IMR-90 (cell line): ENCODE results near the gene TOMM22. TPM values are rescaled to one million over a fixed set of nuclear protein-coding genes. Genes with fewer than 3 reads are reported as not detected.

ENCODE experiments used
- ATAC-seq: fragments of 200-7000 bp; cut with Tn5 transposase; 2 replicates; pipeline ENCODE4 v1.9.1; 2020; ENCODE audit warnings: low read depth, mild to moderate bottlenecking, moderate library complexity
- BruUV-seq: library from RNA; stranded (reverse); fragments of 400-500 nt; replicated peaks from 2 replicates; lab custom pipeline; 2021; lab: Mats Ljungman, UMichigan
- CTCF ChIA-PET: fragments of 300-600 bp; formaldehyde crosslinking; extraction: SDS; loops from one replicate; lab custom pipeline; 2021; ENCODE audit warnings: antibody characterized with exemption; lab: Yijun Ruan, JAX
- POLR2A ChIA-PET: fragments of 300-600 bp; sonication (Branson Sonifier 250); formaldehyde crosslinking; loops from one replicate; lab custom pipeline; 2022; ENCODE audit warnings: antibody characterized with exemption; ENCODE audit not compliant: unreplicated experiment; lab: Charles Lee
- DNase-seq: peaks from one replicate; pipeline ENCODE4 v3.0.0; 2013
- H2AFZ ChIP-seq: replicated peaks from 2 replicates; pipeline ENCODE3; 2013; ENCODE audit warnings: low read length, mild to moderate bottlenecking; ENCODE audit not compliant: poor library complexity
- H2AK5ac ChIP-seq: 2 replicates; pipeline ENCODE4 v1.6.1; 2013; ENCODE audit warnings: low read depth, low read length, inconsistent platforms
- H2AK9ac ChIP-seq: replicated peaks from 2 replicates; pipeline ENCODE3; 2013; ENCODE audit warnings: mild to moderate bottlenecking, low read depth, low read length, moderate library complexity; ENCODE audit not compliant: poor library complexity
- H2BK120ac ChIP-seq: 2 replicates; pipeline ENCODE4 v1.6.1; 2013; ENCODE audit warnings: low read depth, low read length, inconsistent platforms
- H2BK15ac ChIP-seq: 3 replicates; pipeline ENCODE4 v1.6.1; 2013; ENCODE audit warnings: low read depth, low read length, inconsistent platforms
- H2BK20ac ChIP-seq: 2 replicates; pipeline ENCODE4 v1.6.1; 2013; ENCODE audit warnings: low read depth, mild to moderate bottlenecking, inconsistent platforms, low read length, moderate library complexity
- H2BK5ac ChIP-seq: 2 replicates; pipeline ENCODE4 v1.6.1; 2013; ENCODE audit warnings: mild to moderate bottlenecking, low read depth, low read length, inconsistent platforms; ENCODE audit not compliant: poor library complexity, severe bottlenecking
- H3K14ac ChIP-seq: replicated peaks from 2 replicates; pipeline ENCODE4 v1.6.1; 2013; ENCODE audit warnings: low read depth, low read length, inconsistent platforms
- H3K18ac ChIP-seq: 2 replicates; pipeline ENCODE4 v1.6.1; 2013; ENCODE audit warnings: low read depth, low read length, control low read depth
- H3K23ac ChIP-seq: 2 replicates; pipeline ENCODE4 v1.6.1; 2013; ENCODE audit warnings: low read depth, low read length, inconsistent platforms
- H3K27ac ChIP-seq: 2 replicates; pipeline ENCODE4 v1.5.1; 2013; ENCODE audit warnings: mild to moderate bottlenecking, control low read depth, low read length; ENCODE audit not compliant: insufficient read depth
- H3K27me3 ChIP-seq: 2 replicates; pipeline ENCODE4 v1.6.1; 2013; ENCODE audit warnings: low read length; ENCODE audit not compliant: control insufficient read depth, insufficient read depth
- H3K36me3 ChIP-seq: 2 replicates; pipeline ENCODE4 v1.6.1; 2013; ENCODE audit warnings: low read length, mixed read lengths; ENCODE audit not compliant: control insufficient read depth, insufficient read depth
- H3K4ac ChIP-seq: 2 replicates; pipeline ENCODE4 v1.6.1; 2013; ENCODE audit warnings: low read depth, low read length, inconsistent platforms
- H3K4me1 ChIP-seq: 2 replicates; pipeline ENCODE4 v1.6.1; 2013; ENCODE audit warnings: low read length, mixed read lengths; ENCODE audit not compliant: control insufficient read depth, insufficient read depth
- H3K4me2 ChIP-seq: 2 replicates; pipeline ENCODE4 v1.6.1; 2013; ENCODE audit warnings: low read depth, mild to moderate bottlenecking, control low read depth, low read length, moderate library complexity
- H3K4me3 ChIP-seq: 2 replicates; pipeline ENCODE4 v1.5.1; 2013; ENCODE audit warnings: low read depth, mild to moderate bottlenecking, control low read depth, low read length, moderate library complexity; ENCODE audit not compliant: insufficient read depth
- H3K56ac ChIP-seq: 2 replicates; pipeline ENCODE4 v1.6.1; 2013; ENCODE audit warnings: low read length, inconsistent platforms; ENCODE audit not compliant: insufficient read depth; ENCODE audit errors: extremely low read depth
- H3K79me1 ChIP-seq, 2 experiments: 2 replicates each; pipeline ENCODE4 v1.6.1; 2013; ENCODE audit warnings: low read length in 2 of 2, inconsistent platforms in 1 of 2, low read depth in 1 of 2
- H3K9ac ChIP-seq: 2 replicates; pipeline ENCODE4 v1.6.1; 2013; ENCODE audit warnings: low read depth, low read length, control low read depth
- H3K9me1 ChIP-seq: 2 replicates; pipeline ENCODE4 v1.6.1; 2013; ENCODE audit warnings: low read length, inconsistent platforms; ENCODE audit not compliant: insufficient read depth
- H3K9me3 ChIP-seq: 2 replicates; pipeline ENCODE4 v1.6.1; 2013; ENCODE audit warnings: low read length; ENCODE audit not compliant: control insufficient read depth, insufficient read depth
- H4K20me1 ChIP-seq: 2 replicates; pipeline ENCODE4 v1.6.1; 2013; ENCODE audit warnings: low read length, inconsistent platforms; ENCODE audit not compliant: insufficient read depth
- H4K5ac ChIP-seq: 2 replicates; pipeline ENCODE4 v1.6.1; 2013; ENCODE audit warnings: mild to moderate bottlenecking, low read depth, low read length, control low read depth
- H4K8ac ChIP-seq, 2 experiments: 2 replicates each; pipeline ENCODE4 v1.6.1; 2013; ENCODE audit warnings: low read depth in 2 of 2, low read length in 2 of 2, control low read depth in 1 of 2, inconsistent platforms in 1 of 2
- H4K91ac ChIP-seq: 2 replicates; pipeline ENCODE4 v1.6.1; 2013; ENCODE audit warnings: low read depth, low read length, inconsistent platforms; ENCODE audit not compliant: insufficient read depth
- BHLHE40 ChIP-seq: fragments of 150-350 bp; IDR thresholded peaks from 2 replicates; pipeline ENCODE4 v1.6.1; 2016; ENCODE audit warnings: mild to moderate bottlenecking, low read depth, low read length
- NFE2L2 ChIP-seq: fragments of 150-350 bp; IDR thresholded peaks from 2 replicates; pipeline ENCODE4 v1.6.1; 2016; ENCODE audit warnings: low read depth, mild to moderate bottlenecking, low read length
- POLR2A ChIP-seq: IDR thresholded peaks from 2 replicates; pipeline ENCODE4 v1.6.1; 2012; ENCODE audit warnings: mild to moderate bottlenecking, low read depth, low read length
- WGBS, 2 experiments: methylation state at CpG; one replicate each; pipeline versions ENCODE4 v1.1.5 to v1.1.7; 2013; ENCODE audit warnings: missing lambda C conversion rate in 2 of 2; ENCODE audit not compliant: insufficient read length in 1 of 2; ENCODE audit errors: extremely low coverage in 2 of 2; 5-methylcytosine and 5-hydroxymethylcytosine counted together
- dilution Hi-C: fragments of 300-500 bp; cut with HindIII; formaldehyde crosslinking; loops from one replicate; pipeline ENCODE4 v1.14.3; 2018; ENCODE audit warnings: low sequenced_read_pairs; ENCODE audit not compliant: unreplicated experiment
- in situ Hi-C: fragments of 300-500 bp; cut with MboI; formaldehyde crosslinking; loops from 3 replicates; pipeline ENCODE4 v1.14.3; 2019; ENCODE audit warnings: low sequenced_read_pairs, inconsistent platforms, mixed read lengths
- intact Hi-C: fragments of 100-400 bp; cut with micrococcal nuclease; formaldehyde crosslinking; loops from 2 replicates; pipeline ENCODE4 v1.10.0; 2022
- polyA plus RNA-seq, 3 experiments: library from polyadenylated mRNA; depleted of rRNA; stranded (reverse); fragments of >200 nt; gene quantifications; 2 replicates each; pipeline ENCODE4 v1.2.3, GENCODE V29; 2012; ENCODE audit warnings: low replicate concordance in 1 of 3
- total RNA-seq: library from RNA; depleted of rRNA; stranded (reverse); fragments of >200 nt; gene quantifications from 2 replicates; pipeline ENCODE4 v1.2.3, GENCODE V29; 2012

Gene TOMM22
- total and polyA plus RNA-seq, 2 of the 4 experiments (the other 2 are of a cell fraction), result 38.7 to 78.0 TPM

GRCh38 chr22:38715852-38716251 is 34.1 kb downstream of the TOMM22 start:
- H4K5ac ChIP-seq, result no peak overlapping the region
- H3K9me3 ChIP-seq, result no peaks in the 10 kb centered on the region
- no peak for TF ChIP-seq BHLHE40
- TF ChIP-seq NFE2L2, result no peak
- no peak for TF ChIP-seq POLR2A
- peaks cover 4% of the 10 kb centered on the region for H3K4me1 ChIP-seq
- no peak overlapping the region for H2AK9ac ChIP-seq
- H2BK20ac ChIP-seq, result no peak overlapping the region
- dilution Hi-C loops, result no loop called here
- no peak overlapping the region for H3K56ac ChIP-seq
- no peak overlapping the region for H3K4me3 ChIP-seq
- BruUV-seq, result no TSS peak
- no peak overlapping the region for H2AFZ ChIP-seq
- no peak overlapping the region for H3K4ac ChIP-seq
- no peak overlapping the region for H2BK15ac ChIP-seq
- in situ Hi-C loops, result no loop called here
- H3K36me3 ChIP-seq, result peaks cover 22% of the 10 kb centered on the region
- no peak overlapping the region for H3K9ac ChIP-seq
- no peak overlapping the region for H4K8ac ChIP-seq
- ATAC-seq, result no peak
- H4K91ac ChIP-seq, result no peak overlapping the region
- CTCF ChIA-PET, result interaction anchor here (1.3 kb wide), 1 partner anchor 53 kb away, joined by 3 read pairs; no protein-coding TSS in a partner anchor
- no peak overlapping the region for H2AK5ac ChIP-seq
- no peak overlapping the region for H3K4me2 ChIP-seq
- no peak overlapping the region for H2BK120ac ChIP-seq
- H3K27ac ChIP-seq, result no peak overlapping the region
- H3K23ac ChIP-seq, result no peak overlapping the region
- H3K9me1 ChIP-seq, result peaks cover 32% of the 10 kb centered on the region
- peaks cover 43 to 87% of the 10 kb centered on the region in 2 experiments for H3K79me1 ChIP-seq
- DNase-seq, result no peak
- WGBS, 2 experiments, result 98% methylated on average over 8 of the region's 15 CpGs; no CpG with 5 or more reads in 1 of the 2 experiments
- H3K27me3 ChIP-seq, result no peaks in the 10 kb centered on the region
- no peak overlapping the region for H3K18ac ChIP-seq
- H4K20me1 ChIP-seq, result peaks cover 65% of the 10 kb centered on the region
- POLR2A ChIA-PET, result no interaction called here
- no peak overlapping the region for H2BK5ac ChIP-seq
- intact Hi-C loops, result no loop called here
- no peak overlapping the region for H3K14ac ChIP-seq
